K562 (cell line): ENCODE data around the gene KIFAP3. TPM values are rescaled to one million over a fixed set of nuclear protein-coding genes. Genes with fewer than 3 reads are reported as not detected.

Source experiments
- ATAC-seq: fragments of 200-7000 bp; cut with Tn5 transposase; 3 replicates; pipeline ENCODE4 v1.9.1; 2020; ENCODE audit warnings: moderate library complexity
- BruUV-seq: library from RNA; stranded (reverse); fragments of 400-500 nt; replicated peaks from 2 replicates; lab custom pipeline; 2021; lab: Mats Ljungman, UMichigan
- CTCF ChIA-PET: fragments of 300-600 bp; formaldehyde crosslinking; extraction: SDS; loops from one replicate; lab custom pipeline; 2021; ENCODE audit warnings: low intra/inter-chr PET ratio; lab: Yijun Ruan, JAX
- POLR2A ChIA-PET: fragments of 300-600, 350-650 bp; sonication (Branson Sonifier 250); formaldehyde crosslinking; extraction: SDS; loops from one replicate; lab custom pipeline; 2021; ENCODE audit warnings: antibody characterized with exemption, inconsistent platforms; lab: Yijun Ruan, JAX
- DNase-seq, 4 experiments: peaks; one replicate each; pipeline versions ENCODE4 v3.0.0 to v3.0.0-alpha.2; 2011 to 2018; ENCODE audit warnings: low spot score in 3 of 4, mixed read lengths in 3 of 4; ENCODE audit errors: extremely low read depth in 1 of 4
- FAIRE-seq: peaks from 2 replicates; lab custom pipeline; 2011; peaks lifted over from hg19 to GRCh38; lab: Jason Lieb, UNC
- H2AFZ ChIP-seq: 2 replicates; pipeline ENCODE4 v1.6.0; 2011; ENCODE audit warnings: low read depth, low read length, control low read depth, inconsistent platforms
- H3K27ac ChIP-seq: fragments of 200-600 bp; 3 replicates; pipeline ENCODE4 v1.8.0; 2011; ENCODE audit warnings: low read depth, mild to moderate bottlenecking, control low read depth, inconsistent platforms, low read length, moderate library complexity, mixed read lengths; ENCODE audit errors: extremely low read depth
- H3K27me3 ChIP-seq, 2 experiments: fragments of 300-600 bp in 1 of 2; 2 replicates in 1 of 2; 3 replicates in 1 of 2; pipeline versions ENCODE4 v1.6.0 to v1.8.0; 2011; ENCODE audit warnings: inconsistent platforms in 2 of 2, low read length in 2 of 2, mild to moderate bottlenecking in 1 of 2, mixed read lengths in 1 of 2, moderate library complexity in 1 of 2; ENCODE audit not compliant: control insufficient read depth in 2 of 2, insufficient read depth in 2 of 2
- H3K36me3 ChIP-seq: fragments of 300-600 bp; 3 replicates; pipeline ENCODE4 v1.8.0; 2011; ENCODE audit warnings: mild to moderate bottlenecking, low read length, inconsistent platforms; ENCODE audit not compliant: control insufficient read depth, insufficient read depth
- H3K4me1 ChIP-seq, 2 experiments: fragments of 200-600 bp in 1 of 2; replicated peaks in 1 of 2; 2 replicates in 1 of 2; 3 replicates in 1 of 2; pipeline versions ENCODE4 v1.5.1 to v1.8.0; 2011; ENCODE audit warnings: inconsistent platforms in 2 of 2, low read length in 2 of 2, mild to moderate bottlenecking in 1 of 2, mixed read lengths in 1 of 2, moderate library complexity in 1 of 2; ENCODE audit not compliant: control insufficient read depth in 2 of 2, insufficient read depth in 2 of 2
- H3K4me2 ChIP-seq: 2 replicates; pipeline ENCODE4 v1.6.1; 2011; ENCODE audit warnings: low read length, control low read depth, inconsistent platforms, mixed read lengths; ENCODE audit not compliant: insufficient read depth
- H3K4me3 ChIP-seq: fragments of 200-600 bp; sonication (generic), shearing (Covaris generic); 2 replicates; pipeline ENCODE4 v1.5.1; 2016; ENCODE audit warnings: control low read depth, inconsistent platforms
- H3K79me2 ChIP-seq: fragments of 200-600 bp; 3 replicates; pipeline ENCODE4 v1.8.0; 2011; ENCODE audit warnings: low read length, inconsistent platforms; ENCODE audit not compliant: control insufficient read depth, insufficient read depth
- H3K9ac ChIP-seq, 2 experiments: 2 replicates each; pipeline versions ENCODE4 v1.6.0 to v1.6.1; 2011; ENCODE audit warnings: low read depth in 2 of 2, low read length in 2 of 2, control low read depth in 1 of 2, inconsistent platforms in 1 of 2, mild to moderate bottlenecking in 1 of 2, mixed read lengths in 1 of 2; ENCODE audit not compliant: insufficient read depth in 1 of 2
- H3K9me1 ChIP-seq: one replicate; pipeline ENCODE4 v1.6.0; 2011; ENCODE audit warnings: inconsistent platforms, mild to moderate bottlenecking, low read length, moderate library complexity; ENCODE audit not compliant: control insufficient read depth, insufficient read depth
- H3K9me3 ChIP-seq: replicated peaks from 2 replicates; pipeline ENCODE4 v1.5.1; 2011; ENCODE audit warnings: low read depth, low read length, inconsistent platforms; ENCODE audit not compliant: control insufficient read depth, insufficient read depth
- H4K20me1 ChIP-seq: replicated peaks from 2 replicates; pipeline ENCODE4 v1.6.1; 2011; ENCODE audit warnings: low read length, inconsistent platforms, mixed read lengths; ENCODE audit not compliant: control insufficient read depth, insufficient read depth
- HIVEP1 ChIP-seq: fragments of 250-450 bp; sonication (Bioruptor Pico); IDR thresholded peaks from 2 replicates; pipeline ENCODE4 v1.4.0; 2020; ENCODE audit warnings: mild to moderate bottlenecking
- HNRNPUL1 ChIP-seq: fragments of 200-400 bp; formaldehyde crosslinking; IDR thresholded peaks from 2 replicates; pipeline ENCODE4 v1.6.1; 2017; ENCODE audit warnings: low read length
- RBM14 ChIP-seq: fragments of 200-400 bp; formaldehyde crosslinking; IDR thresholded peaks from 2 replicates; pipeline ENCODE4 v1.6.1; 2018; ENCODE audit warnings: low read depth, mild to moderate bottlenecking, low read length, moderate library complexity, borderline replicate concordance; ENCODE audit not compliant: insufficient read depth
- SIN3A ChIP-seq, 2 experiments: fragments of 150-350 bp in 1 of 2; IDR thresholded peaks; 2 replicates each; pipeline ENCODE4 v1.6.1; 2011 to 2016; ENCODE audit warnings: borderline replicate concordance in 2 of 2, low read depth in 2 of 2, low read length in 2 of 2, mild to moderate bottlenecking in 2 of 2, moderate library complexity in 2 of 2; ENCODE audit not compliant: control insufficient read depth in 1 of 2
- SMARCA4 ChIP-seq: fragments of 450-650 bp; IDR thresholded peaks from 2 replicates; pipeline ENCODE4 v1.6.1; 2016
- ZNF347 ChIP-seq: fragments of 450-650 bp; formaldehyde crosslinking; IDR thresholded peaks from 2 replicates; pipeline ENCODE4 v1.4.0; 2020; ENCODE audit warnings: low read depth, mild to moderate bottlenecking, moderate library complexity
- ZNF668 ChIP-seq: fragments of 250-450 bp; sonication (Bioruptor Pico); IDR thresholded peaks from 2 replicates; pipeline ENCODE4 v1.8.0; 2022; ENCODE audit warnings: mild to moderate bottlenecking, inconsistent platforms
- WGBS: fragments of 100-300 bp; shearing (Covaris generic); methylation state at CpG from one replicate; pipeline ENCODE4 v1.1.6; 2016; ENCODE audit warnings: low coverage, mixed read lengths; ENCODE audit not compliant: insufficient coverage; ENCODE audit errors: missing lambda C conversion rate; 5-methylcytosine and 5-hydroxymethylcytosine counted together
- in situ Hi-C: fragments of 300-500 bp; cut with MboI; formaldehyde crosslinking; loops from 4 replicates; pipeline ENCODE4 v1.15.0; 2018; ENCODE audit warnings: inconsistent platforms, mixed read lengths
- intact Hi-C: fragments of 100-400 bp; cut with micrococcal nuclease; formaldehyde crosslinking; loops from 2 replicates; pipeline ENCODE4 v1.14.2; 2022
- polyA plus RNA-seq, 8 experiments: library from polyadenylated mRNA; depleted of rRNA in 4 of 8; stranded (reverse) in 5 of 8; unstranded in 3 of 8; fragments of >200 nt; fragmentation: Nextera tagmentation in 2 of 8; fragmentation: Illumina TruSeq in 1 of 8; extraction: Ambion mirVana in 2 of 8; extraction: Trizol in 1 of 8; gene quantifications; 2 replicates each; pipeline versions ENCODE4 v1.2.1 to v1.2.3, GENCODE V29; 2011 to 2014; ENCODE audit warnings: inconsistent platforms in 1 of 8, missing spikeins in 1 of 8
- total RNA-seq, 7 experiments: library from RNA; depleted of rRNA in 6 of 7; stranded (reverse); fragments of >200 nt in 6 of 7; fragmentation: Illumina TruSeq in 2 of 7; extraction: Trizol in 2 of 7; gene quantifications; 2 replicates each; pipeline versions ENCODE4 v1.2.1 to v1.2.3, GENCODE V29; 2011 to 2021; ENCODE audit warnings: low replicate concordance in 1 of 7
- TF ChIP-seq, protein P1 (sequence below): IDR thresholded peaks from 2 replicates; pipeline ENCODE4 v1.6.1; 2011; ENCODE audit not compliant: insufficient read length; ENCODE audit errors: extremely low read depth
- TF ChIP-seq, protein P2 (sequence below): fragments of 450-650 bp; formaldehyde crosslinking; conservative IDR thresholded peaks from 2 replicates; pipeline ENCODE4 v1.4.0; 2022; ENCODE audit warnings: mild to moderate bottlenecking, missing genetic modification characterization

Gene KIFAP3
- total and polyA plus RNA-seq, 9 of the 15 experiments (the other 6 are each of a cell fraction or from before 2014, with no cell fraction given): 8.8 to 17.5 (median 11.8) TPM

DNA sequence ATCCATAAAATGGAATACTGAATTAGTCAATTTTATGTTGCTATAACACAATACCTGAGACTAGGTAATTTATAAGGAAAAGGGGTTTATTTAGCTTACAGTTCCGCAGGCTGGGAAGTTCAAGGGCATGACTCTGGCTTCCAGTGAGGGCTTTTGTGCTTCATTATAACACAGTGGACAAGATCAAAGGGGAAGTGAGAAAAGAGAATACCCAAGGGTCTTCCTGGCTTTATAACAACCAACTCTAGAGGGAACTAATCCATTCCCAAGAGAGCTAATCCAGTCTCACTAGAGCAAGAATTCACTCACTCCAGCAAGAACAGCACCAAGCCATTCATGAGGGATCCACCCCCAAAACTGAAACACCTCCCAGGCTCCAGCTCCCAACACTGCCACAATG is 3.1 kb downstream of the KIFAP3 start:
- H3K9ac ChIP-seq: no peak overlapping the region
- TF ChIP-seq ZNF347 (no peak), HNRNPUL1 (no peak), SIN3A (IDR thresholded peaks at IDR 0.05; ENCODE audit: borderline replicate concordance in 2 of 2, control insufficient read depth in 1 of 2, low read depth in 2 of 2, low read length in 2 of 2) (no peak), RBM14 (no peak), SMARCA4 (no peak), HIVEP1 (CRISPR knock-in tag) (no peak), ZNF668 (no peak)
- TF ChIP-seq, protein P1, sequence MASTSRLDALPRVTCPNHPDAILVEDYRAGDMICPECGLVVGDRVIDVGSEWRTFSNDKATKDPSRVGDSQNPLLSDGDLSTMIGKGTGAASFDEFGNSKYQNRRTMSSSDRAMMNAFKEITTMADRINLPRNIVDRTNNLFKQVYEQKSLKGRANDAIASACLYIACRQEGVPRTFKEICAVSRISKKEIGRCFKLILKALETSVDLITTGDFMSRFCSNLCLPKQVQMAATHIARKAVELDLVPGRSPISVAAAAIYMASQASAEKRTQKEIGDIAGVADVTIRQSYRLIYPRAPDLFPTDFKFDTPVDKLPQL: no peak
- TF ChIP-seq, protein P2, sequence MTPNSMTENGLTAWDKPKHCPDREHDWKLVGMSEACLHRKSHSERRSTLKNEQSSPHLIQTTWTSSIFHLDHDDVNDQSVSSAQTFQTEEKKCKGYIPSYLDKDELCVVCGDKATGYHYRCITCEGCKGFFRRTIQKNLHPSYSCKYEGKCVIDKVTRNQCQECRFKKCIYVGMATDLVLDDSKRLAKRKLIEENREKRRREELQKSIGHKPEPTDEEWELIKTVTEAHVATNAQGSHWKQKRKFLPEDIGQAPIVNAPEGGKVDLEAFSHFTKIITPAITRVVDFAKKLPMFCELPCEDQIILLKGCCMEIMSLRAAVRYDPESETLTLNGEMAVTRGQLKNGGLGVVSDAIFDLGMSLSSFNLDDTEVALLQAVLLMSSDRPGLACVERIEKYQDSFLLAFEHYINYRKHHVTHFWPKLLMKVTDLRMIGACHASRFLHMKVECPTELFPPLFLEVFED (CRISPR knock-in tag): no peak
- TF ChIP-seq, all 486 proteins: peak for 0
- 61% methylated on average over 1 of the region's 1 CpG for WGBS
- Histone ChIP-seq H3K79me2 (peaks cover 2% of the 10 kb centered on the region; the same call in 1 of the 3 replicates), H3K9me3 (no peaks in the 10 kb centered on the region), H3K36me3 (no peaks in the 10 kb centered on the region), H3K27ac (no peak overlapping the region), H2AFZ (no peak overlapping the region), H3K4me3 (no peak overlapping the region), H4K20me1 (no peaks in the 10 kb centered on the region), H3K27me3 (no peaks in the 10 kb centered on the region), H3K4me1 (peaks cover 6 to 18% of the 10 kb centered on the region in 2 experiments; a peak in 4 of 5 replicates), H3K9me1 (no peaks in the 10 kb centered on the region), H3K4me2 (no peak overlapping the region)
- DNase-seq: no peak
- ChIA-PET CTCF (no interaction called here), POLR2A (no interaction called here)
- BruUV-seq: no TSS peak
- in situ Hi-C loops (no loop called here), intact Hi-C loops (loop anchor here (5.0 kb wide), 3 partner anchors 139 to 461 kb away; partner anchors contain the start of genes GORAB and SCYL3)
- no peak for FAIRE-seq
- ATAC-seq: no peak
